Prostate gland (tissue), 2 donors: ENCODE measurements around the gene PLCH2. TPM values are rescaled to one million over a fixed set of nuclear protein-coding genes. Genes with fewer than 3 reads are reported as not detected.

Experiments
- DNase-seq: peaks from one replicate; pipeline ENCODE4 v3.0.0-alpha.2; 2019; ENCODE audit warnings: low spot score
- H3K27ac ChIP-seq, 2 donors: fragments of 200-600 bp; sonication (generic); 2 replicates each; pipeline ENCODE4 v1.5.1; 2017 to 2019
- H3K27me3 ChIP-seq: fragments of 200-600 bp; sonication (generic); replicated peaks from 2 replicates; pipeline ENCODE4 v1.5.1; 2019; ENCODE audit not compliant: insufficient read depth
- H3K36me3 ChIP-seq, 2 donors: fragments of 200-600 bp; sonication (generic); 1 replicate in 1 of 2; 2 replicates in 1 of 2; pipeline versions ENCODE4 v1.5.1 to v1.8.1; 2017 to 2019
- H3K4me1 ChIP-seq: fragments of 200-600 bp; sonication (generic); replicated peaks from 2 replicates; pipeline ENCODE4 v1.5.1; 2019
- H3K4me3 ChIP-seq, 2 donors: fragments of 200-600 bp; sonication (generic); 2 replicates each; pipeline ENCODE4 v1.5.1; 2017 to 2019
- H3K9me3 ChIP-seq: fragments of 200-600 bp; sonication (generic); 2 replicates; pipeline ENCODE4 v1.5.1; 2017
- CTCF ChIP-seq, 4 experiments: fragments of 200-600 bp in 2 of 4; fragments of 450-650 bp in 2 of 4; sonication (generic) in 2 of 4; IDR thresholded peaks; 1 replicate in 3 of 4; 2 replicates in 1 of 4; pipeline ENCODE4 v1.5.1; 2016 to 2019; ENCODE audit warnings: antibody characterized with exemption in 4 of 4, mild to moderate bottlenecking in 2 of 4, moderate library complexity in 2 of 4
- POLR2A ChIP-seq: fragments of 450-650 bp; IDR thresholded peaks from one replicate; pipeline ENCODE4 v1.6.1; 2016; ENCODE audit warnings: antibody characterized with exemption, mild to moderate bottlenecking
- POLR2AphosphoS5 ChIP-seq: sonication (generic); formaldehyde crosslinking; IDR thresholded peaks from one replicate; pipeline ENCODE4 v1.6.1; 2017; ENCODE audit warnings: antibody characterized with exemption
- WGBS: methylation state at CpG from one replicate; pipeline ENCODE4 v1.1.5; 2018; 5-methylcytosine and 5-hydroxymethylcytosine counted together
- intact Hi-C: fragments of 100-400 bp; cut with DNase I; formaldehyde crosslinking; loops from one replicate; pipeline ENCODE4 v1.14.2; 2022
- total RNA-seq, 2 donors: library from RNA; depleted of rRNA; stranded (reverse); fragments of >200 nt; gene quantifications; one replicate each; pipeline ENCODE4 v1.1.0, GENCODE V29; 2016

PLCH2 gene
- total RNA-seq, 2 donors from 2014 or later: 29.8 to 41.0 TPM

DNA sequence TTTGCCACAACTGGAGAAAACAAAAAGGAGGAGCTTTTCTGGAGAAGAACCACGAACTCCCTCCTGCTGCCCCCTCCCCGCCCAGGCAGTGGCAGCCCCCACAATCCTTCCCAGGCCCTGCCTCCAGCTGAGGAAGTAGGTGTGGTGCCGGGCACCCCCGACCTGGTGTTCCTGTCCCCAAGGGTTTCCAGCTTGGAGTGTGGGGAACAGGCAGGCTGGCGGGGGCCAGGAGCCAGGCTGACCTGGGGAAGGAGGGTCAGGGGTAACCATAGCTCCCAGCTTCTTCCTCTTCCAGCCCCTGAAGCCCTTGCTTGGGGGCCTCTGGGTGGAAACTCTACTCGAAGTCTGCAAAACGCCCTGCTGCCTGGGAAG, 58.2 kb downstream of the PLCH2 start:
- Histone ChIP-seq H3K4me1 (peaks cover 8% of the 10 kb centered on the region), H3K27me3 (no peaks in the 10 kb centered on the region), H3K4me3 (no peak overlapping the region), H3K9me3 (no peaks in the 10 kb centered on the region), H3K27ac (no peak overlapping the region), H3K36me3 (no peaks in the 10 kb centered on the region)
- no peak for DNase-seq
- 52% methylated on average over 7 of the region's 7 CpGs for WGBS
- TF ChIP-seq POLR2AphosphoS5 (no peak), CTCF (IDR thresholded peaks at IDR 0.05) (no peak), POLR2A (no peak)
- intact Hi-C loops: no loop called here

GRCh38 chr1:2534687-2535441, 58.8 kb downstream of the PLCH2 start:
- Histone ChIP-seq H3K27me3 (no peaks in the 10 kb centered on the region), H3K27ac (no peak overlapping the region), H3K4me1 (peaks cover 8% of the 10 kb centered on the region), H3K9me3 (no peaks in the 10 kb centered on the region), H3K36me3 (no peaks in the 10 kb centered on the region), H3K4me3 (no peak overlapping the region)
- intact Hi-C loops: no loop called here
- DNase-seq: no peak
- TF ChIP-seq POLR2AphosphoS5: no peak
- TF ChIP-seq CTCF (IDR thresholded peaks at IDR 0.05): no peak
- no peak for TF ChIP-seq POLR2A
- WGBS: 26% methylated on average over 18 of the region's 18 CpGs

- Histone ChIP-seq H3K4me1 (peaks cover 8% of the 10 kb centered on the region), H3K36me3 (no peaks in the 10 kb centered on the region), H3K27me3 (no peaks in the 10 kb centered on the region), H3K4me3 (no peak overlapping the region), H3K9me3 (no peaks in the 10 kb centered on the region), H3K27ac (no peak overlapping the region)
- TF ChIP-seq POLR2A: no peak
- no peak for TF ChIP-seq CTCF (IDR thresholded peaks at IDR 0.05)
- TF ChIP-seq POLR2AphosphoS5: no peak
- intact Hi-C loops: no loop called here
- 52% methylated on average over 27 of the region's 27 CpGs for WGBS
- DNase-seq: no peak
Observed at GRCh38 chr1:2535455-2535854, 59.4 kb downstream of the PLCH2 start.

DNA sequence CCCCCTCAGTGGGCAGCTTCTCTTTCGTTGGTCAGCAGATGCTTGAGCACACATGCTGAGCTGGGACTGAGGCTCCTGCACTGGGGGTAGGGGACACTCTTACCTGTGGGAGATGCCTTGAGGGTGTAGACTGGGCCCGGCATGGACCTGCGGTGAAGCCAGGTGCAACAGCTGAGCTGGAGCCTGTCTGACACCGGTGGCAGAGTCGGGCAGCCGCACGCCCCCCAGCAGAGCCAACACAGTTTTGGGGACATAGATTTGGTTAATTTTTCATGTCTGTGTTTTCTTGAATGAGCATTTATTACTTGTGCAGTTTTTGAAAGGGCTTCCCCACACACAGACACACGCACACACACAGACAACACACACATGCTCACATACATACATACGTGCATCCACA, 59.9 kb downstream of the PLCH2 start:
- no peaks in the 10 kb centered on the region for H3K27me3 ChIP-seq

More for the DNA sequence above, 59.9 kb downstream of the PLCH2 start:
- Histone ChIP-seq H3K4me1 (peaks cover 7% of the 10 kb centered on the region), H3K36me3 (no peaks in the 10 kb centered on the region), H3K27ac (no peak overlapping the region), H3K4me3 (no peak overlapping the region), H3K9me3 (no peaks in the 10 kb centered on the region)
- TF ChIP-seq POLR2A: no peak
- no peak for TF ChIP-seq CTCF (IDR thresholded peaks at IDR 0.05)
- no peak for TF ChIP-seq POLR2AphosphoS5
- 84% methylated on average over 9 of the region's 9 CpGs for WGBS
- intact Hi-C loops: no loop called here
- no peak for DNase-seq
